Nephron progenitor cell (in vitro differentiated cells): ENCODE data around the gene NT5C.
A peak's percentile ranks its signal among the peaks of the same experiment; 100 is the strongest.
"Not testable (repeated sequence)": the region's sequence is repeated elsewhere in the genome, so short reads cannot be mapped to it uniquely, and the experiment has no call there.

ENCODE experiments used
- DNase-seq: peaks from one replicate; pipeline ENCODE4 v3.0.0; 2021
- H3K27ac Mint-ChIP-seq: 2 replicates; pipeline ENCODE4 v1.8.0; 2021; ENCODE audit warnings: mild to moderate bottlenecking, moderate library complexity, mixed read lengths
- H3K27me3 Mint-ChIP-seq: 2 replicates; pipeline ENCODE4 v1.8.0; 2021; ENCODE audit warnings: mild to moderate bottlenecking, low read depth, mixed read lengths; ENCODE audit not compliant: poor library complexity
- H3K36me3 Mint-ChIP-seq: 2 replicates; pipeline ENCODE4 v1.8.0; 2021; ENCODE audit warnings: low read depth, mixed read lengths
- H3K4me1 Mint-ChIP-seq: 2 replicates; pipeline ENCODE4 v1.8.0; 2021; ENCODE audit warnings: mixed read lengths
- H3K4me3 Mint-ChIP-seq: 2 replicates; pipeline ENCODE4 v1.8.0; 2021; ENCODE audit warnings: mild to moderate bottlenecking, moderate library complexity, mixed read lengths
- H3K9me3 Mint-ChIP-seq: 2 replicates; pipeline ENCODE4 v1.8.0; 2021; ENCODE audit warnings: mild to moderate bottlenecking, moderate library complexity, mixed read lengths
- TF ChIP-seq, protein P1 (sequence below): fragments of 200-600 bp; sonication (generic); IDR thresholded peaks from 2 replicates; pipeline ENCODE4 v1.5.0; 2021; ENCODE audit warnings: antibody characterized with exemption

The NT5C gene

GRCh38 chr17:75135946-75136345 lies 4.4 kb upstream of the NT5C start:
- H3K4me3 Mint-ChIP-seq = no peak overlapping the region
- H3K27me3 Mint-ChIP-seq = no peaks in the 10 kb centered on the region
- no peaks in the 10 kb centered on the region for H3K9me3 Mint-ChIP-seq
- no peak for DNase-seq
- peaks cover 47% of the 10 kb centered on the region for H3K36me3 Mint-ChIP-seq
- TF ChIP-seq, protein P1, sequence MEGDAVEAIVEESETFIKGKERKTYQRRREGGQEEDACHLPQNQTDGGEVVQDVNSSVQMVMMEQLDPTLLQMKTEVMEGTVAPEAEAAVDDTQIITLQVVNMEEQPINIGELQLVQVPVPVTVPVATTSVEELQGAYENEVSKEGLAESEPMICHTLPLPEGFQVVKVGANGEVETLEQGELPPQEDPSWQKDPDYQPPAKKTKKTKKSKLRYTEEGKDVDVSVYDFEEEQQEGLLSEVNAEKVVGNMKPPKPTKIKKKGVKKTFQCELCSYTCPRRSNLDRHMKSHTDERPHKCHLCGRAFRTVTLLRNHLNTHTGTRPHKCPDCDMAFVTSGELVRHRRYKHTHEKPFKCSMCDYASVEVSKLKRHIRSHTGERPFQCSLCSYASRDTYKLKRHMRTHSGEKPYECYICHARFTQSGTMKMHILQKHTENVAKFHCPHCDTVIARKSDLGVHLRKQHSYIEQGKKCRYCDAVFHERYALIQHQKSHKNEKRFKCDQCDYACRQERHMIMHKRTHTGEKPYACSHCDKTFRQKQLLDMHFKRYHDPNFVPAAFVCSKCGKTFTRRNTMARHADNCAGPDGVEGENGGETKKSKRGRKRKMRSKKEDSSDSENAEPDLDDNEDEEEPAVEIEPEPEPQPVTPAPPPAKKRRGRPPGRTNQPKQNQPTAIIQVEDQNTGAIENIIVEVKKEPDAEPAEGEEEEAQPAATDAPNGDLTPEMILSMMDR = no peak
- H3K27ac Mint-ChIP-seq = peak overlapping the region; percentile 94
- H3K4me1 Mint-ChIP-seq = no peaks in the 10 kb centered on the region

- peak overlapping the region; percentile 94 for H3K27ac Mint-ChIP-seq
- peaks cover 4% of the 10 kb centered on the region for H3K4me1 Mint-ChIP-seq
- TF ChIP-seq, protein P1 = no peak
- no peaks in the 10 kb centered on the region for H3K27me3 Mint-ChIP-seq
- no peak overlapping the region for H3K4me3 Mint-ChIP-seq
- peaks cover 44% of the 10 kb centered on the region for H3K36me3 Mint-ChIP-seq
- no peaks in the 10 kb centered on the region for H3K9me3 Mint-ChIP-seq
- DNase-seq = no peak
Measured at GRCh38 chr17:75135452-75135851, 3.9 kb upstream of the NT5C start.

- H3K27me3 Mint-ChIP-seq, DNase-seq, H3K4me3 Mint-ChIP-seq, H3K9me3 Mint-ChIP-seq: not testable (repeated sequence)
- Mint-ChIP-seq H3K36me3 (peaks cover 35% of the 10 kb centered on the region), H3K27ac (peak overlapping the region; percentile 96), H3K4me1 (peaks cover 18% of the 10 kb centered on the region)
Measured at GRCh38 chr17:75133607-75134347, 2.2 kb upstream of the NT5C start.

DNA sequence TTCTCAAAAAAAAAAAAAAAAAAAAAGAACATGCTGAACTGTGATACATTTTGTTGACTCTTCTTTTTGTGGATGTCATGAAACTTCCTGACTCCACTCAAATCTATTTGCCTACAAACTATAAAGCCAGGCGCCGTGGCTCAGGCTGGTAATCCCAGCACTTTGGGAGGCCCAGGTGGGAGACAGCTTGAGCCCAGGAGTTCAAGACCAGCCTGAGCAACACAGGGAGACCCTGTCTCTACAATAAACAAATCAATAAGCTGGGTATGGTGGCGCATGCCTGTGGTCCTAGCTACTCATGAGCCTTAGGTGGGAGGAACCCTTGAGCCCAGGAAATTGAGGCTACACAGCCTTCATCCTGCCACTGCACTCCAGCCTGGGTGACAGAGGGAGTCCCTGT lies 1.5 kb upstream of the NT5C start:
- H3K27ac Mint-ChIP-seq = no peak overlapping the region
- H3K9me3 Mint-ChIP-seq = no peaks in the 10 kb centered on the region
- H3K4me3 Mint-ChIP-seq = no peak overlapping the region
- DNase-seq = no peak
- H3K27me3 Mint-ChIP-seq = no peaks in the 10 kb centered on the region
- H3K36me3 Mint-ChIP-seq = peaks cover 32% of the 10 kb centered on the region
- peaks cover 23% of the 10 kb centered on the region for H3K4me1 Mint-ChIP-seq
- TF ChIP-seq, protein P1 = no peak

GRCh38 chr17:75132018-75133000 lies 767 bp upstream of the NT5C start:
- H3K36me3 Mint-ChIP-seq = peaks cover 32% of the 10 kb centered on the region
- H3K9me3 Mint-ChIP-seq, H3K27me3 Mint-ChIP-seq, DNase-seq: not testable (repeated sequence)
- peaks cover 24% of the 10 kb centered on the region for H3K4me1 Mint-ChIP-seq
- H3K27ac Mint-ChIP-seq = peak overlapping the region; percentile 45
- H3K4me3 Mint-ChIP-seq = peak overlapping the region; percentile 85

GRCh38 chr17:75130632-75131277 lies 787 bp downstream of the NT5C start:
- Mint-ChIP-seq H3K27me3 (no peaks in the 10 kb centered on the region), H3K27ac (peak overlapping the region; percentile 53), H3K4me3 (peak overlapping the region; percentile 92), H3K36me3 (peaks cover 18% of the 10 kb centered on the region), H3K4me1 (peaks cover 30% of the 10 kb centered on the region), H3K9me3 (no peaks in the 10 kb centered on the region)
- TF ChIP-seq, protein P1 = peak; percentile 50
- peak; percentile 67 for DNase-seq
